Mucosa of rectum (tissue), 2 donors: ENCODE measurements around the gene CRYBA2.
A peak's percentile ranks its signal among the peaks of the same experiment; 100 is the strongest.

ENCODE experiments used
- H3K27ac ChIP-seq, 2 donors: one replicate each; pipeline ENCODE4 v1.7.0; 2013; ENCODE audit warnings: inconsistent platforms in 2 of 2, low read depth in 2 of 2, low read length in 2 of 2
- H3K27me3 ChIP-seq, 2 donors: one replicate each; pipeline ENCODE4 v1.7.0; 2013; ENCODE audit warnings: low read length in 2 of 2; ENCODE audit not compliant: control insufficient read depth in 2 of 2, insufficient read depth in 2 of 2
- H3K36me3 ChIP-seq, 2 donors: one replicate each; pipeline ENCODE4 v1.7.0; 2013; ENCODE audit warnings: low read length in 2 of 2; ENCODE audit not compliant: control insufficient read depth in 2 of 2, insufficient read depth in 2 of 2
- H3K4me1 ChIP-seq, 2 donors: one replicate each; pipeline ENCODE4 v1.7.0; 2013; ENCODE audit warnings: low read length in 2 of 2, mild to moderate bottlenecking in 1 of 2; ENCODE audit not compliant: control insufficient read depth in 2 of 2, insufficient read depth in 2 of 2
- H3K4me3 ChIP-seq, 2 donors: one replicate each; pipeline ENCODE4 v1.7.0; 2013; ENCODE audit warnings: low read length in 2 of 2
- H3K9ac ChIP-seq, 2 donors: one replicate each; pipeline ENCODE4 v1.7.0; 2013; ENCODE audit warnings: low read length in 2 of 2, low read depth in 1 of 2, mild to moderate bottlenecking in 1 of 2
- H3K9me3 ChIP-seq, 2 donors: one replicate each; pipeline ENCODE4 v1.7.0; 2013; ENCODE audit warnings: low read length in 2 of 2; ENCODE audit not compliant: control insufficient read depth in 2 of 2
- donor health status: healthy.
- donor health status: Normal muscosa, but diverticular disease.

CRYBA2 gene

GRCh38 chr2:218983263-218983933 is 9.8 kb downstream of the CRYBA2 start:
- Histone ChIP-seq H3K9me3 (no peaks in the 10 kb centered on the region), H3K27me3 (peaks cover 59 to 64% of the 10 kb centered on the region in 2 donors), H3K9ac (no peak overlapping the region), H3K27ac (no peak overlapping the region), H3K4me3 (no peak overlapping the region), H3K36me3 (no peaks in the 10 kb centered on the region), H3K4me1 (peaks cover 25% of the 10 kb centered on the region in 2 donors)

- H3K36me3 ChIP-seq: no peaks in the 10 kb centered on the region
- no peak overlapping the region for H3K9ac ChIP-seq
- no peaks in the 10 kb centered on the region for H3K9me3 ChIP-seq
- H3K27me3 ChIP-seq: peaks cover 54 to 61% of the 10 kb centered on the region in 2 donors
- H3K4me3 ChIP-seq: no peak overlapping the region
- H3K27ac ChIP-seq: no peak overlapping the region
- peaks cover 25% of the 10 kb centered on the region in 2 donors for H3K4me1 ChIP-seq
Measured at GRCh38 chr2:218982586-218983262, 10.5 kb downstream of the CRYBA2 start.

GRCh38 chr2:218981881-218982585 is 11.2 kb downstream of the CRYBA2 start:
- Histone ChIP-seq H3K36me3 (no peaks in the 10 kb centered on the region), H3K9ac (no peak overlapping the region), H3K4me1 (peaks cover 25% of the 10 kb centered on the region in 2 donors), H3K27me3 (peaks cover 47 to 60% of the 10 kb centered on the region in 2 donors), H3K4me3 (peak overlapping the region in 1 of 2 donors; percentile 52), H3K9me3 (no peaks in the 10 kb centered on the region), H3K27ac (no peak overlapping the region)

- Histone ChIP-seq H3K9me3 (no peaks in the 10 kb centered on the region), H3K4me1 (peaks cover 25% of the 10 kb centered on the region in 2 donors), H3K27ac (no peak overlapping the region), H3K36me3 (no peaks in the 10 kb centered on the region), H3K27me3 (peaks cover 42 to 54% of the 10 kb centered on the region in 2 donors), H3K4me3 (peak overlapping the region in 1 of 2 donors; percentile 48), H3K9ac (no peak overlapping the region)
Measured at GRCh38 chr2:218981390-218981880, 11.8 kb downstream of the CRYBA2 start.

DNA sequence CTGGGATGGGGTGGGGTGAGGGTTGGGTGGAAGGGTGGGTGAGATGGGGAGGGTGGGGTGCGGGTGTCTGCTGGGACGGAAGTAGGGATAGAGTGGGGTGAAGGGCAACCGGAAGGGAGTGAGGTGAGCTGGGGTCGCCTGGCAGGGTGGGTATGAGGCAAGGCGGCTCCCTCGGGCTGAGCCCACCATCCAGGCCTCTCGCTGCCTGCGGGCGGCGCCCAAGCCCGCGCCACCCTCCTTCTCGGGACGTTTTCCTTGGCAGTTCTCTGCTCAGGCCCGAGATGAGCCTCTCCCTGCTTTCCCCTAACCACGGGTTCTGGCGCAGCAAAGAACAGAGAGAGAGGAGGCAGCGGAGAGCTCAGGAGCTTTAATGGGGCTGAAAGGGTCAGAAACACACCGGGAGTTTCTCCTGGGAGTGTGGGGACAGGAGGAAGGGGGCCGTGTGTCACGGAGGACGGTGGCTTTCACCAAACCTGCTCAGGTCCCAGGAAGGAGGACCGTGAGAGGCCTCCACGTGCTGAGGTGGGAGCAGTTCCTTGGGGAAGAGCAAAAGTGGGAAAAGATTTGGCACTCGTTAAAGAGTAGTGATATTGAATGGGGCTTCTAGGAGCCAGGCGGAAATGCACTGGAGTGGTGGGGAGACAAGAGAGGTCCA is 12.4 kb downstream of the CRYBA2 start:
- Histone ChIP-seq H3K4me3 (peak overlapping the region in 1 of 2 donors; percentile 48), H3K9me3 (no peaks in the 10 kb centered on the region), H3K4me1 (peaks cover 25 to 30% of the 10 kb centered on the region in 2 donors), H3K27ac (no peak overlapping the region), H3K9ac (no peak overlapping the region), H3K36me3 (no peaks in the 10 kb centered on the region), H3K27me3 (peaks cover 38 to 48% of the 10 kb centered on the region in 2 donors)

DNA sequence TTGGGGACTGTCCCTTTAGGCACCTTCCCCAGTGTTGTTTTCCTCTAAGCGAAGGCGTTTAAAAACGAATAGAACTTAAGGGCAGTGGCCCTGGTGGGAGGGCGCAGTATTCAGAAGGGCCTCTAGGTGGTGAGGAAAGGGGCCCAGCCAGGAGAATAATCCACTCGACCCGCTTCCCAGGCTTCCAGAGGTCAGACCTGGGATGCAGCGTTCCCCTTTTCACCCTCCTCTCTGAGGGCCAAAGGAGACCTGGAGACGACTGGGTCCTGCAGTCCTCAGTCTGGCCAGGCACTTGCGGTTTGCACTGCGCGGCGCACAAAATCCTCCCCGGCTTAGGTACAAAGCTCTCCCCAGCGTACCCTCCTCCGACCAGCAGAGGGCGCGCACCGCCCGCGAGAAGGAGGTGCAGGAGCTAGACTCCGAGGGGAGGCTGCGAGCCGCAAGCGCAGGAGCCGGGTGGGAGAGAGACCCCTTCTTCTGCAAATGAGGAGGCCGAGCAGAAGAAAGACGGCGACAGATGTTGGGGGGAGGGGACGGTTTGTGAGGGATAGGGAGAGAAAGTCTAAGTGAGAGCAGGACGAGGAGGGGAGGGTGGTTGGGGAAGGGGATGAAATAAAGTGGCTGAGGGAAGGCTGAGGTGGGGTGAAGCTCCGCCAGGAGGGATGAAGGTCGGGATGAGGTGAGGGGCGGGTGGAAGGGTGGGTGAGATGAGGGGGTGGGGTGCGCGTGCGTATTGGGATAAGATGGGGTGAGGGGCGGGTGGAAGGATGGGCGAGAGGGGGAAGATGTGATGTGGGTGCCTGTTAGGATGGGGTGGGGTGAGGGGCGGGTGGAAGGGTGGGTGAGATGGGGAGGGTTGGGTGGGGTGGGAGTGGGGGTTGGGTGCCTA is 13.1 kb downstream of the CRYBA2 start:
- H3K9ac ChIP-seq: no peak overlapping the region
- H3K4me3 ChIP-seq: peak overlapping the region; percentile 41 to 46

DNA sequence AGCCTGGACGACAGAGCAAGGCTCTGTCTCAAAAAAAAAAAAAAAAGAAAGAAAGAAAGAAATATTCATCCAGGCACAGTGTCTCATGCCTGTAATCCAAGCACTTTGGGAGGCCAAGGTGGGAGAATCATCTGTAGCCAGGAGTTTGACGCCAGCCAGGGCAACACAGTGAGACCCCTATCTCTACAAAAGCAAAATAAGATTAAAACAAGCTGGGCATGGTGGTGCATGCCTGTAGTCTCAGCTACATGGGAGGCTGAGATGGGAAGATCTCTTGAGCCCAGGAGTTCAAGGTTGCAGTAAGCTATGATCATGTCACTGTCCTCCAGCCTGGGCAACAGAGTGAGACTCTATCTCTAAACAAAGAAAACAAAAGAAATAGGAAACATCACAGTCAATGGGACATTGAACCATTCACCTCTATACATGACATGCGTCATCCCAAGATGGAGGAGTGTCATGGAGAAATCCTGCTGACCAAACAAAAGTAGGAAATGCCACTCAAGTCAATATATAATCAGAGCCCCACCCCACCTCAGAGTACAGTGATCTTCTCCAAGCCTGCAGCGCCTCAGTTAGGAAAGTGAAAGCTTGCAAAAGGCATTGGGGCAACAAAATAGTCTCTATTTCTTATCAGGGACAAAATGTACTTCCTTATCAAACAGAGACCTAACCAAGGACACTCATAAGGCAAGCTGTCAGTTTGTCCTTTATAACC is 18.0 kb downstream of the CRYBA2 start:
- Histone ChIP-seq H3K27ac (peak overlapping the region in 1 of 2 donors; percentile 72), H3K4me3 (no peak overlapping the region), H3K27me3 (peaks cover 13 to 18% of the 10 kb centered on the region in 2 donors), H3K9ac (no peak overlapping the region), H3K4me1 (peaks cover 6 to 12% of the 10 kb centered on the region in 2 donors), H3K36me3 (no peaks in the 10 kb centered on the region), H3K9me3 (no peaks in the 10 kb centered on the region)

More for the DNA sequence above, 13.1 kb downstream of the CRYBA2 start:
- H3K27me3 ChIP-seq: peaks cover 40 to 44% of the 10 kb centered on the region in 2 donors
- H3K4me1 ChIP-seq: peaks cover 25 to 33% of the 10 kb centered on the region in 2 donors
- no peak overlapping the region for H3K27ac ChIP-seq
- H3K36me3 ChIP-seq: no peaks in the 10 kb centered on the region
- no peaks in the 10 kb centered on the region for H3K9me3 ChIP-seq

DNA sequence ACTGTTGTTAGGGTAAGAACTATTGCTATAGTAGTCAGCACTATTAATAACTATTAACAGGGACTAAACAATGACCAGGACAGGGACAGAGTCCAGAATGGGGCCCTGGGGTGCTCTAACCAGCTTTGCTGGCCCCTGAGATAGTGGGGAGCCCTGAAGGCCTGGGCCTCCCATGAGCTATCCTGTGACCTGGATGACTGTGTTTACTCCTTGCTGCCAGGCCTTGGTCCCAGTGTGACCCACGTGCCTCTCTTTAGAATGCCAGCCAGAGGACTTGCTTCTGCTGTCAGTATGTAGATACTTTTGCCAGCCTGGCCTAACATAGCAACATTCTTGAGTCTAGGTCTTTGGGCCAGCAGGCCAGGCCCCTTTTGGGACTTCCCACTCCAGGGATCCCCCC is 22.3 kb downstream of the CRYBA2 start:
- H3K36me3 ChIP-seq: no peaks in the 10 kb centered on the region
- H3K4me1 ChIP-seq: peaks cover 0 to 3% of the 10 kb centered on the region in 2 donors
- peaks cover 13 to 21% of the 10 kb centered on the region in 2 donors for H3K27me3 ChIP-seq
- H3K9ac ChIP-seq: no peak overlapping the region
- no peak overlapping the region for H3K27ac ChIP-seq
- H3K9me3 ChIP-seq: no peaks in the 10 kb centered on the region
- no peak overlapping the region for H3K4me3 ChIP-seq
